ENCODE results near the gene NDFIP1. TPM values are rescaled to one million over a fixed set of nuclear protein-coding genes. Genes with fewer than 3 reads are reported as not detected.
"Not testable (repeated sequence)": the region's sequence is repeated elsewhere in the genome, so short reads cannot be mapped to it uniquely, and the experiment has no call there.

NDFIP1 gene
- total RNA-seq, 1 donor from 2014 or later, result 43.3 TPM

DNA sequence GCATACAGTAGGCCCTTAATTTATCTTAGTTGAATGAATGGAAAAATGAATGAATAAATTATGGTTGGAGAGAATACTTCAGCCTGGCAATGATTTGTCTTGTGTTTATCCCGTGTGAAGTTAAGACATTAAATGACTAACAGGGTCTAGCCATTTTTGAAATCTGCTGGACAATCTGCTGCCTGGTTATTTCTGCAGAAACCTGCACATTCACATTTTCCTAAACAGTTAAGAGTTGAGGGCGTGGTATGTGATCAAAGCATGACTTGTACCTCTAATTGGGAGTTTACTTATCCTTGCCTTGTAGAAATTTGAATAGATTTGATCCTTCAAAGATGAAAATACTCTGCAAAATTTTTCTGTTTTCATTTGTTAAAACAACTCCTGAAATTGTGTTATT lies 34.6 kb upstream of the NDFIP1 start:
- H3K4me1 ChIP-seq (ENCODE audit: control insufficient read depth in 3 of 3, insufficient read depth in 3 of 3, low read length in 3 of 3), result no peaks in the 10 kb centered on the region
- H3K27me3 ChIP-seq (ENCODE audit: control insufficient read depth in 3 of 3, insufficient read depth in 3 of 3, low read length in 3 of 3), result no peaks in the 10 kb centered on the region

DNA sequence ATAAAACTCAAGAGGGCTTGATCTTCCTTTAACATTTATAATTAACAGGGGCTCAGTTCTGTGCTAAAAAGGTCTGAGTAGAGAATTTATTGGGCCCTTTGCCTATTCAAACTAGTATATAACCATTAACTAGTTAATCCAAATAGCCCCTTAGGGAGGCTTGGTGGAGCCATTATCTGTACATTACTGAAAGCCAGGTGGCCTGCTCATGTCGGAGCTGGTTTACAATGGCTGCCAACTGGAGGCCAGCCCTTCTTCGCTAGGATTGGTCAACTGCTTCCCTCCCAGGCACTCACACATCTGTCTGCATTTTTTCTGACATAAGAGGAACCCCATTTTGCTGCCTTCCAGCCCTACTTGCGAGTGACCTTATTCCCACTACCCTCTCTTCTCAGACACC lies 30.4 kb upstream of the NDFIP1 start:
- no peaks in the 10 kb centered on the region for H3K36me3 ChIP-seq (ENCODE audit: control insufficient read depth in 3 of 3, insufficient read depth in 3 of 3, low read length in 3 of 3)
- H3K4me1 ChIP-seq (ENCODE audit: control insufficient read depth in 3 of 3, insufficient read depth in 3 of 3, low read length in 3 of 3), result no peaks in the 10 kb centered on the region
- no peak overlapping the region for H3K9ac ChIP-seq (ENCODE audit: low read depth in 1 of 3, low read length in 3 of 3)
- H3K27ac ChIP-seq (ENCODE audit: low read depth, low read length), result no peak overlapping the region
- H3K27me3 ChIP-seq (ENCODE audit: control insufficient read depth in 3 of 3, insufficient read depth in 3 of 3, low read length in 3 of 3), result no peaks in the 10 kb centered on the region
- no peak overlapping the region for H3K4me3 ChIP-seq (ENCODE audit: low read length in 3 of 3)
- no peaks in the 10 kb centered on the region for H3K9me3 ChIP-seq (ENCODE audit: control insufficient read depth in 3 of 3, low read length in 3 of 3)

More for the DNA sequence above, 34.6 kb upstream of the NDFIP1 start:
- H3K27ac ChIP-seq (ENCODE audit: low read depth, low read length), result no peak overlapping the region
- H3K9ac ChIP-seq (ENCODE audit: low read depth in 1 of 3, low read length in 3 of 3), result no peak overlapping the region
- H3K9me3 ChIP-seq (ENCODE audit: control insufficient read depth in 3 of 3, low read length in 3 of 3), result no peaks in the 10 kb centered on the region
- no peaks in the 10 kb centered on the region for H3K36me3 ChIP-seq (ENCODE audit: control insufficient read depth in 3 of 3, insufficient read depth in 3 of 3, low read length in 3 of 3)
- H3K4me3 ChIP-seq (ENCODE audit: low read length in 3 of 3), result no peak overlapping the region

DNA sequence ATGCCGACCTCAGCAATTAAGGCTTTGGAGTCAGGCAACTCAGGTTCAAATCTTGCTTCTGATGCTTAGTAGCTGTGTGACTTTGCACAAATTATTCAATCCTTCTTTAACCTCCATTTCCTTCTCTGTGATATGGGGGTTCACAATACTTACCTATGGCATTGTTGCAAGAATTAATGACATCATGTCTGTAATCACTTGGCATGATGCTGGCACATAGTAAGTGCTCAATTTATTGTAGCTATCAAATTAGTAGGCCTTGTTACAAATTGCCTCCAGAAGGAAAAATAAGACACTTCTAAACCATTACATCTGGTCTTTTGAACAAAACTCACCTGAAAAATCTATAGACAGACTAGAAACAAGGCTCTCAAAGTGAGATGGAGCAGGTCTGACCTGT lies 29.9 kb upstream of the NDFIP1 start:
- H3K36me3 ChIP-seq (ENCODE audit: control insufficient read depth in 3 of 3, insufficient read depth in 3 of 3, low read length in 3 of 3), result no peaks in the 10 kb centered on the region
- no peaks in the 10 kb centered on the region for H3K9me3 ChIP-seq (ENCODE audit: control insufficient read depth in 3 of 3, low read length in 3 of 3)
- H3K4me3 ChIP-seq (ENCODE audit: low read length in 3 of 3), result no peak overlapping the region
- H3K4me1 ChIP-seq (ENCODE audit: control insufficient read depth in 3 of 3, insufficient read depth in 3 of 3, low read length in 3 of 3), result no peaks in the 10 kb centered on the region
- no peaks in the 10 kb centered on the region for H3K27me3 ChIP-seq (ENCODE audit: control insufficient read depth in 3 of 3, insufficient read depth in 3 of 3, low read length in 3 of 3)
- H3K9ac ChIP-seq (ENCODE audit: low read depth in 1 of 3, low read length in 3 of 3), result no peak overlapping the region
- H3K27ac ChIP-seq (ENCODE audit: low read depth, low read length), result no peak overlapping the region

DNA sequence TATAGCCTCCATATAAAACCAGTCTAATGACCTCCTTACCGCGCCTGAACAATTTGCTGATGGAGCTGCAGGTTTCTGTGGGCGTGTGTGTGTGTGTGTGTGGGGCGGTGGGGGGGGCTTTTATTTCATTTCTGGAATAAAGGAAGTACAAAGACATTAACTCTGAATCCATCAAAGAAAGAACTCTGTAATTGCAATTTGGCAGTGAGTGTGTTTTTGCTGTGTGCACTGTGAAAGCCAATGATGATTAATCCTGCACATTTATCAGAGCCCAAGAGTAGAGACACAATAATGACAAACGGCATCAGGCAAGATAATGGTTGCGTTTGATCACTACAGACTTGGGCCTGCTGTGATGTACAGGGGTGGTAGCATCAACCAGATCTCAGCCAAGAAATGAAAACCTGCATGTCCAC lies 29.3 kb upstream of the NDFIP1 start:
- Histone ChIP-seq H3K9ac (ENCODE audit: low read depth in 1 of 3, low read length in 3 of 3) (no peak overlapping the region), H3K4me3 (ENCODE audit: low read length in 3 of 3) (no peak overlapping the region), H3K27me3 (ENCODE audit: control insufficient read depth in 3 of 3, insufficient read depth in 3 of 3, low read length in 3 of 3) (no peaks in the 10 kb centered on the region), H3K9me3 (ENCODE audit: control insufficient read depth in 3 of 3, low read length in 3 of 3) (no peaks in the 10 kb centered on the region), H3K27ac (ENCODE audit: low read depth, low read length) (no peak overlapping the region), H3K36me3 (ENCODE audit: control insufficient read depth in 3 of 3, insufficient read depth in 3 of 3, low read length in 3 of 3) (no peaks in the 10 kb centered on the region), H3K4me1 (ENCODE audit: control insufficient read depth in 3 of 3, insufficient read depth in 3 of 3, low read length in 3 of 3) (no peaks in the 10 kb centered on the region)

- H3K36me3 ChIP-seq (ENCODE audit: control insufficient read depth in 3 of 3, insufficient read depth in 3 of 3, low read length in 3 of 3), result no peaks in the 10 kb centered on the region
- H3K27me3 ChIP-seq (ENCODE audit: control insufficient read depth in 3 of 3, insufficient read depth in 3 of 3, low read length in 3 of 3), result no peaks in the 10 kb centered on the region
- no peak overlapping the region for H3K9ac ChIP-seq (ENCODE audit: low read depth in 1 of 3, low read length in 3 of 3)
- no peak overlapping the region for H3K27ac ChIP-seq (ENCODE audit: low read depth, low read length)
- no peaks in the 10 kb centered on the region for H3K9me3 ChIP-seq (ENCODE audit: control insufficient read depth in 3 of 3, low read length in 3 of 3)
- no peak overlapping the region for H3K4me3 ChIP-seq (ENCODE audit: low read length in 3 of 3)
- no peaks in the 10 kb centered on the region for H3K4me1 ChIP-seq (ENCODE audit: control insufficient read depth in 3 of 3, insufficient read depth in 3 of 3, low read length in 3 of 3)
Measured at GRCh38 chr5:142080248-142080647, 28.3 kb upstream of the NDFIP1 start.

GRCh38 chr5:142082182-142082781 lies 26.3 kb upstream of the NDFIP1 start:
- no peaks in the 10 kb centered on the region for H3K9me3 ChIP-seq (ENCODE audit: control insufficient read depth in 3 of 3, low read length in 3 of 3)
- H3K27ac ChIP-seq (ENCODE audit: low read depth, low read length), result no peak overlapping the region
- H3K36me3 ChIP-seq (ENCODE audit: control insufficient read depth in 3 of 3, insufficient read depth in 3 of 3, low read length in 3 of 3), result no peaks in the 10 kb centered on the region

GRCh38 chr5:142086229-142086628 lies 22.4 kb upstream of the NDFIP1 start:
- Histone ChIP-seq H3K36me3 (ENCODE audit: control insufficient read depth in 3 of 3, insufficient read depth in 3 of 3, low read length in 3 of 3) (no peaks in the 10 kb centered on the region), H3K9ac (ENCODE audit: low read depth in 1 of 3, low read length in 3 of 3) (no peak overlapping the region), H3K27ac (ENCODE audit: low read depth, low read length) (no peak overlapping the region), H3K9me3 (ENCODE audit: control insufficient read depth in 3 of 3, low read length in 3 of 3) (no peaks in the 10 kb centered on the region), H3K4me3 (ENCODE audit: low read length in 3 of 3) (no peak overlapping the region), H3K4me1 (ENCODE audit: control insufficient read depth in 3 of 3, insufficient read depth in 3 of 3, low read length in 3 of 3) (peaks cover 0 to 8% (median 2%) of the 10 kb centered on the region in 3 donors), H3K27me3 (ENCODE audit: control insufficient read depth in 3 of 3, insufficient read depth in 3 of 3, low read length in 3 of 3) (no peaks in the 10 kb centered on the region)

More at GRCh38 chr5:142082182-142082781, 26.3 kb upstream of the NDFIP1 start:
- Histone ChIP-seq H3K4me3 (ENCODE audit: low read length in 3 of 3) (no peak overlapping the region), H3K9ac (ENCODE audit: low read depth in 1 of 3, low read length in 3 of 3) (no peak overlapping the region), H3K27me3 (ENCODE audit: control insufficient read depth in 3 of 3, insufficient read depth in 3 of 3, low read length in 3 of 3) (no peaks in the 10 kb centered on the region), H3K4me1 (ENCODE audit: control insufficient read depth in 3 of 3, insufficient read depth in 3 of 3, low read length in 3 of 3) (no peaks in the 10 kb centered on the region)

GRCh38 chr5:142086679-142087078 lies 21.9 kb upstream of the NDFIP1 start:
- H3K4me1 ChIP-seq (ENCODE audit: control insufficient read depth in 3 of 3, insufficient read depth in 3 of 3, low read length in 3 of 3), result peaks cover 0 to 8% (median 2%) of the 10 kb centered on the region in 3 donors
- no peak overlapping the region for H3K9ac ChIP-seq (ENCODE audit: low read depth in 1 of 3, low read length in 3 of 3)
- no peaks in the 10 kb centered on the region for H3K27me3 ChIP-seq (ENCODE audit: control insufficient read depth in 3 of 3, insufficient read depth in 3 of 3, low read length in 3 of 3)
- no peaks in the 10 kb centered on the region for H3K9me3 ChIP-seq (ENCODE audit: control insufficient read depth in 3 of 3, low read length in 3 of 3)
- no peaks in the 10 kb centered on the region for H3K36me3 ChIP-seq (ENCODE audit: control insufficient read depth in 3 of 3, insufficient read depth in 3 of 3, low read length in 3 of 3)
- no peak overlapping the region for H3K4me3 ChIP-seq (ENCODE audit: low read length in 3 of 3)
- H3K27ac ChIP-seq (ENCODE audit: low read depth, low read length), result no peak overlapping the region

- Histone ChIP-seq H3K36me3 (ENCODE audit: control insufficient read depth in 3 of 3, insufficient read depth in 3 of 3, low read length in 3 of 3) (no peaks in the 10 kb centered on the region), H3K4me1 (ENCODE audit: control insufficient read depth in 3 of 3, insufficient read depth in 3 of 3, low read length in 3 of 3) (peaks cover 0 to 8% (median 2%) of the 10 kb centered on the region in 3 donors), H3K27me3 (ENCODE audit: control insufficient read depth in 3 of 3, insufficient read depth in 3 of 3, low read length in 3 of 3) (no peaks in the 10 kb centered on the region), H3K9ac (ENCODE audit: low read depth in 1 of 3, low read length in 3 of 3) (no peak overlapping the region), H3K27ac (ENCODE audit: low read depth, low read length) (no peak overlapping the region), H3K4me3 (ENCODE audit: low read length in 3 of 3) (no peak overlapping the region), H3K9me3 (ENCODE audit: control insufficient read depth in 3 of 3, low read length in 3 of 3) (no peaks in the 10 kb centered on the region)
Measured at GRCh38 chr5:142087920-142088679, 20.5 kb upstream of the NDFIP1 start.

- not testable (repeated sequence) for H3K9ac ChIP-seq (ENCODE audit: low read depth in 1 of 3, low read length in 3 of 3); H3K4me3 ChIP-seq (ENCODE audit: low read length in 3 of 3); H3K9me3 ChIP-seq (ENCODE audit: control insufficient read depth in 3 of 3, low read length in 3 of 3); H3K36me3 ChIP-seq (ENCODE audit: control insufficient read depth in 3 of 3, insufficient read depth in 3 of 3, low read length in 3 of 3); H3K4me1 ChIP-seq (ENCODE audit: control insufficient read depth in 3 of 3, insufficient read depth in 3 of 3, low read length in 3 of 3); H3K27me3 ChIP-seq (ENCODE audit: control insufficient read depth in 3 of 3, insufficient read depth in 3 of 3, low read length in 3 of 3); H3K27ac ChIP-seq (ENCODE audit: low read depth, low read length)
Measured at GRCh38 chr5:142088855-142089479, 19.6 kb upstream of the NDFIP1 start.
